A172 (cell line): ENCODE data around the gene C1orf167. TPM values are rescaled to one million over a fixed set of nuclear protein-coding genes. Genes with fewer than 3 reads are reported as not detected.

ENCODE experiments used
- DNase-seq: peaks from one replicate; pipeline ENCODE4 v3.0.0-alpha.2; 2015; ENCODE audit warnings: low spot score
- total RNA-seq: library from RNA; depleted of rRNA; stranded (reverse); fragments of >200 nt; shearing (Covaris generic); gene quantifications from 2 replicates; pipeline ENCODE4 v1.2.3, GENCODE V29; 2014

Gene C1orf167
- total RNA-seq, 1 experiment from 2014 or later, result not detected

- DNase-seq, result no peak
Measured at GRCh38 chr1:11784256-11784992, 22.4 kb downstream of the C1orf167 start.

GRCh38 chr1:11784993-11785769, 23.2 kb downstream of the C1orf167 start:
- peak; percentile 10 for DNase-seq

GRCh38 chr1:11786168-11786567, 24.2 kb downstream of the C1orf167 start:
- DNase-seq, result no peak

- DNase-seq, result peak; percentile 40
Measured at GRCh38 chr1:11787251-11787803, 25.3 kb downstream of the C1orf167 start.

- no peak for DNase-seq
Measured at GRCh38 chr1:11787804-11788436, 25.9 kb downstream of the C1orf167 start.

GRCh38 chr1:11788549-11789053, 26.6 kb downstream of the C1orf167 start:
- DNase-seq, result no peak

- no peak for DNase-seq
Measured at GRCh38 chr1:11789126-11790067, 27.4 kb downstream of the C1orf167 start.

- DNase-seq, result no peak
Measured at GRCh38 chr1:11790101-11790879, 28.3 kb downstream of the C1orf167 start.

GRCh38 chr1:11790880-11791715, 29.1 kb downstream of the C1orf167 start:
- peak; percentile 89 for DNase-seq

- no peak for DNase-seq
Measured at GRCh38 chr1:11792106-11792505, 30.1 kb downstream of the C1orf167 start.

GRCh38 chr1:11793819-11794218, 31.8 kb downstream of the C1orf167 start:
- no peak for DNase-seq

GRCh38 chr1:11794446-11795237, 32.6 kb downstream of the C1orf167 start:
- DNase-seq, result no peak

- DNase-seq, result no peak
Measured at GRCh38 chr1:11795238-11795890, 33.4 kb downstream of the C1orf167 start.

GRCh38 chr1:11796036-11796828, 34.2 kb downstream of the C1orf167 start:
- DNase-seq, result no peak

- DNase-seq, result no peak
Measured at GRCh38 chr1:11797525-11798216, 35.7 kb downstream of the C1orf167 start.

GRCh38 chr1:11799099-11799498, 37.1 kb downstream of the C1orf167 start:
- DNase-seq, result no peak
